Calu3 (cell line): ENCODE data around the gene COL5A1. TPM values are rescaled to one million over a fixed set of nuclear protein-coding genes. Genes with fewer than 3 reads are reported as not detected.

Source experiments
- BruUV-seq: library from RNA; stranded (reverse); fragments of 400-500 nt; replicated peaks from 2 replicates; lab custom pipeline; 2021; lab: Mats Ljungman, UMichigan
- CTCF ChIA-PET: fragments of 300-600 bp; sonication (Branson Sonifier 250); formaldehyde crosslinking; loops from one replicate; lab custom pipeline; 2022; ENCODE audit warnings: antibody characterized with exemption; lab: Charles Lee
- DNase-seq: peaks from one replicate; pipeline ENCODE4 v3.0.0; 2022
- H3K27ac Mint-ChIP-seq: one replicate; pipeline ENCODE4 v1.8.0; 2022; ENCODE audit warnings: mixed read lengths; ENCODE audit not compliant: unreplicated experiment
- H3K27me3 Mint-ChIP-seq: one replicate; pipeline ENCODE4 v1.8.0; 2022; ENCODE audit warnings: mixed read lengths; ENCODE audit not compliant: unreplicated experiment
- H3K36me3 Mint-ChIP-seq: one replicate; pipeline ENCODE4 v1.8.0; 2022; ENCODE audit warnings: mild to moderate bottlenecking, moderate library complexity, mixed read lengths; ENCODE audit not compliant: insufficient read depth, unreplicated experiment
- H3K4me1 Mint-ChIP-seq: one replicate; pipeline ENCODE4 v1.8.0; 2022; ENCODE audit warnings: mild to moderate bottlenecking, low read depth, mixed read lengths; ENCODE audit not compliant: unreplicated experiment
- H3K4me3 Mint-ChIP-seq: one replicate; pipeline ENCODE4 v1.8.0; 2022; ENCODE audit warnings: mild to moderate bottlenecking, low read depth, moderate library complexity, mixed read lengths; ENCODE audit not compliant: unreplicated experiment
- H3K9me3 Mint-ChIP-seq: one replicate; pipeline ENCODE4 v1.8.0; 2022; ENCODE audit warnings: low read depth, mixed read lengths; ENCODE audit not compliant: unreplicated experiment
- intact Hi-C: fragments of 100-400 bp; cut with micrococcal nuclease; formaldehyde crosslinking; loops from one replicate; pipeline ENCODE4 v1.10.0; 2022; ENCODE audit not compliant: unreplicated experiment
- total RNA-seq: library from RNA; stranded (reverse); gene quantifications from 2 replicates; pipeline ENCODE4 v1.2.3, GENCODE V29; 2022
- TF ChIP-seq, protein P1 (sequence below): fragments of 200-600 bp; IDR thresholded peaks from one replicate; pipeline ENCODE4 v1.8.0; 2022; ENCODE audit warnings: antibody characterized with exemption; ENCODE audit not compliant: unreplicated experiment

Gene COL5A1
- total RNA-seq, 1 experiment from 2014 or later: not detected

DNA sequence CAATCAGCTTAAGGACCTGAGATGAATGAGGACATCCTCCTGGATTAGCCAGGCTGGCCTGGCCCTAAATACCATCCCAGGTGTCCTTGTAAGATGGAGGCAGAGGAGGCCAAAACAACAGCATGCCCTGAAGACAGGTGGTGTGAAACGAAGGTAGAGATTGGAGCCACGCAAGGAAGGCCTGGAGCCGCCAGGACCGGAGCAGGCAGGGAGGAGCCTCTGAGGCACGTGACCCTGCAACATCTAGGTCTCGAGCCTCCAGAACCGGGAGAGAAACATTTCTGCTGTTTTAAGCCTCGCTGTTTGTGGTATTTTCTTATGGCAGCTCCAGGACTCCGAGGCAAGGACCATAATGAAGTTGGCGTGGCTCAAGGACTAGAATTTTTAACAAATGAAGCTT, 9.7 kb upstream of the COL5A1 start:
- DNase-seq: no peak
- no peak overlapping the region for H3K4me3 Mint-ChIP-seq
- CTCF ChIA-PET: no interaction called here
- no peaks in the 10 kb centered on the region for H3K9me3 Mint-ChIP-seq
- TF ChIP-seq, protein P1, sequence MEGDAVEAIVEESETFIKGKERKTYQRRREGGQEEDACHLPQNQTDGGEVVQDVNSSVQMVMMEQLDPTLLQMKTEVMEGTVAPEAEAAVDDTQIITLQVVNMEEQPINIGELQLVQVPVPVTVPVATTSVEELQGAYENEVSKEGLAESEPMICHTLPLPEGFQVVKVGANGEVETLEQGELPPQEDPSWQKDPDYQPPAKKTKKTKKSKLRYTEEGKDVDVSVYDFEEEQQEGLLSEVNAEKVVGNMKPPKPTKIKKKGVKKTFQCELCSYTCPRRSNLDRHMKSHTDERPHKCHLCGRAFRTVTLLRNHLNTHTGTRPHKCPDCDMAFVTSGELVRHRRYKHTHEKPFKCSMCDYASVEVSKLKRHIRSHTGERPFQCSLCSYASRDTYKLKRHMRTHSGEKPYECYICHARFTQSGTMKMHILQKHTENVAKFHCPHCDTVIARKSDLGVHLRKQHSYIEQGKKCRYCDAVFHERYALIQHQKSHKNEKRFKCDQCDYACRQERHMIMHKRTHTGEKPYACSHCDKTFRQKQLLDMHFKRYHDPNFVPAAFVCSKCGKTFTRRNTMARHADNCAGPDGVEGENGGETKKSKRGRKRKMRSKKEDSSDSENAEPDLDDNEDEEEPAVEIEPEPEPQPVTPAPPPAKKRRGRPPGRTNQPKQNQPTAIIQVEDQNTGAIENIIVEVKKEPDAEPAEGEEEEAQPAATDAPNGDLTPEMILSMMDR: no peak
- no peaks in the 10 kb centered on the region for H3K36me3 Mint-ChIP-seq
- no TSS peak for BruUV-seq
- peaks cover 26% of the 10 kb centered on the region for H3K27me3 Mint-ChIP-seq
- H3K4me1 Mint-ChIP-seq: no peaks in the 10 kb centered on the region
- intact Hi-C loops: no loop called here
- H3K27ac Mint-ChIP-seq: no peak overlapping the region

DNA sequence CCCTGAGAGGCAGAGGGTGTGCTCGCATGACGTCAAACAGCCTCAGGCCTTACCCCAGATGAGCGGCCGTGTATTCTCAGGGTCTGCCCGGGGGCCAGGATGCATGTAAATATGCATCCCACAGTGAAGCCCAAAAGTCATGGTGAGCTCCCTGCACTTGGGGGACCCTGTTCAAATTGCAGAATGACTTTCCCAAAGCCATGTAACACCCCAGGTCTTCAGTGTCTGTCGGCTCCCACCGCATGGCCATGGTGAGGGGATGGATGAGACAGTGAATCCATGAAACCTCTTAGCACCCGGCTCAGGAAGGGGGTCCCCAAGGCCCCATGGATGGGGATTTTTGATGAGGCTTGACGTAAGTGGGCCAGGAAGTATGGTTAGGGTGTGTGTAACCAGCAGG, 9.3 kb upstream of the COL5A1 start:
- H3K27ac Mint-ChIP-seq: no peak overlapping the region
- intact Hi-C loops: no loop called here
- no peaks in the 10 kb centered on the region for H3K4me1 Mint-ChIP-seq
- TF ChIP-seq, protein P1: no peak
- no peaks in the 10 kb centered on the region for H3K9me3 Mint-ChIP-seq
- no TSS peak for BruUV-seq
- CTCF ChIA-PET: no interaction called here
- H3K27me3 Mint-ChIP-seq: peaks cover 26% of the 10 kb centered on the region
- no peaks in the 10 kb centered on the region for H3K36me3 Mint-ChIP-seq
- H3K4me3 Mint-ChIP-seq: no peak overlapping the region
- no peak for DNase-seq

DNA sequence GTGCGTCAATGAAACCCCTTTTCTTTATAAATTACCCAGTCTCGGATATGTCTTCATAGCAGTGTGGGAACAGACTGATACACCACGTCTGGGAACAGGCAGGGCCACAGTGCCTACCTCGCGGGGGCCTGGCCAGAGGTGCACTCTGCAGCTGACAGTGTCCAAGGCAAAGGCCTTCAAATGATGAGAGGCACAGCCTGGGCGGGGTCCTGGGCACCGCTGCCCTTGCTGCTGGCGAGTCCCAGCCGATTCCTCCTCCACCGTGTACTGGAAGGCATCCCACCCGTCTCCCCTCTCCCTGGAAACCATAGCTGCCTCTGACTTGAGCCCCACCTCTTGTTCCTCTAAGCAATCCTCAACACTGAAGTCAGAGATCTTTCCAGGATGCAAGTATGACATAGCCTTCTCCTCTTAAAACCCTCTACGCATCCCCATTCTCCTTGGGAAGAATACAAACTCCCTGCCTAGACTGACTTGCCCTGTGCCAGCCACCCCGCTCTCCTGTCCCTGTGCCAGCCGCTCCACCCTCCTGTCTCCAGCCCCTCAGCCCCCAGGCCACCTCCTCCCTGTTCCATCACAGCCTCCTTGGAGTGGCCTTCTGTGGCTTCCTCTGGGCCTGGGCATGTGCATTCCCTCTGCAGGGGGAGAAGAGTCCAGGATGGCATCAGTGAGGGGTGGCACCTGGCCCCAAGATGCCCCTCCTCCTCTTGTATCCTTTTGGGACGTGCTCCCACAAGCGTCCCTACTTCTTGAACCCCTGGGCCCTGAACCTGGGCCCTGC, 8.1 kb upstream of the COL5A1 start:
- peaks cover 19% of the 10 kb centered on the region for H3K27me3 Mint-ChIP-seq
- no peaks in the 10 kb centered on the region for H3K9me3 Mint-ChIP-seq
- H3K4me3 Mint-ChIP-seq: no peak overlapping the region
- no peaks in the 10 kb centered on the region for H3K36me3 Mint-ChIP-seq
- no peaks in the 10 kb centered on the region for H3K4me1 Mint-ChIP-seq
- TF ChIP-seq, protein P1: no peak
- no TSS peak for BruUV-seq
- CTCF ChIA-PET: no interaction called here
- DNase-seq: no peak
- H3K27ac Mint-ChIP-seq: no peak overlapping the region
- intact Hi-C loops: no loop called here

DNA sequence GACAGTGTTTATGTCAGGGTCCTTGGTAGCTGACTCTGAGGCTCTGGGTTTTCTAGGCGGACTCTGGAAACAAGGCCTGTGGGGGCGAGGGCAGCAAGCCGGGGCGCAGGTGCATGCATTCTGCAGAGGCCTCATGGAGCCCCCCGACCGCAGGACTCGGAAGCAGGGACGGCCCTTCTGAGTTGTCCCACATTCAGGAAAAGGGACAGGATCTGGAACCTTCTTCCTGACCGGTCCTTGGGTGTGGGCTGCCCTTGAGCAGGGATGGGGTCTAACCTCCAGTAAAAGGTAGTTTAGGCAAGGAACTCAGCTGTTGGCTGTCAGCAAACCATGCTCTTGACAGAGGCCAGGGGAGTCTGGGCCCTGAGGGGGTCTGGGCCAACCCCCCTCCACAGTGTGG, 7.4 kb upstream of the COL5A1 start:
- H3K27me3 Mint-ChIP-seq: peaks cover 13% of the 10 kb centered on the region
- no peaks in the 10 kb centered on the region for H3K4me1 Mint-ChIP-seq
- BruUV-seq: no TSS peak
- DNase-seq: no peak
- intact Hi-C loops: no loop called here
- CTCF ChIA-PET: no interaction called here
- no peaks in the 10 kb centered on the region for H3K36me3 Mint-ChIP-seq
- no peaks in the 10 kb centered on the region for H3K9me3 Mint-ChIP-seq
- TF ChIP-seq, protein P1: no peak
- no peak overlapping the region for H3K27ac Mint-ChIP-seq
- H3K4me3 Mint-ChIP-seq: no peak overlapping the region
